ENCODE measurements around the gene CORO2A. TPM values are rescaled to one million over a fixed set of nuclear protein-coding genes. Genes with fewer than 3 reads are reported as not detected.
"Not testable (repeated sequence)": the region's sequence is repeated elsewhere in the genome, so short reads cannot be mapped to it uniquely, and the experiment has no call there.

The CORO2A gene
- total RNA-seq, 1 donor from 2014 or later, result 0.78 TPM

DNA sequence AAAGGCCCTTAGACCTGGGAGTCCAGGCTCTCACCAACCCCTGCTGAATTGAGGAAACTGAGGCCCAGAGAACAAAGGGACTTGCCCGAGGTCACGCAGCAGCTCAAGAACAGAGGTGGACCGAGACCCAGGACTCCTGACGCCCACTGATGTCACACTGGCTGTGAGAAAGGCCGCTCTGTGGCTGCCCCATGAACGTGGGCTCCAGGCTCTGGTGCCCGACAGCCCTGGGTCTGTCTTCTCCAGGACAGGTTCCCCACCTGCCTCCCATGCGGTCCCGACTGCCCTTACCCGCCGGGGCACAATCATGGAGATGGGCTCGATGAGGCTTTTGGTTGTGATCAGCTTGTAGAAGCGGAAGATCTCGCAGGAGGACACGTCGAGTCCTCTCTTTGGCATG, 64.1 kb downstream of the CORO2A start:
- POLR2A ChIA-PET, result interaction anchor here (1.0 to 1.1 kb wide), 2 partner anchors 9 to 128 kb away, joined by 3 to 4 read pairs; partner anchors contain the start of gene TRIM14

DNA sequence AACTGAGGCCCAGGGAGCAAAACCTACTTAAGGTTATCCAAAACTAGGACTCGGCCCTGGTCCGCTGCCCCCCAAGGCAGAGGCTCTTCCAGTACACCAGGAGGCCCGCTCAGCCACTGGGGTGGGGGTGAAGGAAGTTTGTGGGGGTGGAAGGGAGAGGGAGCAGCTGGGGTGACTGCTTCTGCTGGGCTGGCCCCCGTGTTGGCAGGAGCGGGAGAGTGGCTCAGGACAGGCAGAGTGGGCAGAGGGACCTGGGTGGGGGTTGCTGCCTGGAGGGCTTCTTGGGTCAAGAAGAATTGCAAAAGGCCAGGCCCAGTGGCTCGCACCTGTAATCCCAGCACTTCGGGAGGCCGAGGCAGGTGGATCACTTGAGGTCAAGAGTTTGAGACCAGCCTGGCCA, 65.2 kb downstream of the CORO2A start:
- ChIA-PET CTCF (no interaction called here), POLR2A (interaction anchor here (0.6 kb wide), 1 partner anchor 292 kb away, joined by 6 read pairs; no protein-coding TSS in a partner anchor)
- no peak for DNase-seq
- TF ChIP-seq, protein P1, sequence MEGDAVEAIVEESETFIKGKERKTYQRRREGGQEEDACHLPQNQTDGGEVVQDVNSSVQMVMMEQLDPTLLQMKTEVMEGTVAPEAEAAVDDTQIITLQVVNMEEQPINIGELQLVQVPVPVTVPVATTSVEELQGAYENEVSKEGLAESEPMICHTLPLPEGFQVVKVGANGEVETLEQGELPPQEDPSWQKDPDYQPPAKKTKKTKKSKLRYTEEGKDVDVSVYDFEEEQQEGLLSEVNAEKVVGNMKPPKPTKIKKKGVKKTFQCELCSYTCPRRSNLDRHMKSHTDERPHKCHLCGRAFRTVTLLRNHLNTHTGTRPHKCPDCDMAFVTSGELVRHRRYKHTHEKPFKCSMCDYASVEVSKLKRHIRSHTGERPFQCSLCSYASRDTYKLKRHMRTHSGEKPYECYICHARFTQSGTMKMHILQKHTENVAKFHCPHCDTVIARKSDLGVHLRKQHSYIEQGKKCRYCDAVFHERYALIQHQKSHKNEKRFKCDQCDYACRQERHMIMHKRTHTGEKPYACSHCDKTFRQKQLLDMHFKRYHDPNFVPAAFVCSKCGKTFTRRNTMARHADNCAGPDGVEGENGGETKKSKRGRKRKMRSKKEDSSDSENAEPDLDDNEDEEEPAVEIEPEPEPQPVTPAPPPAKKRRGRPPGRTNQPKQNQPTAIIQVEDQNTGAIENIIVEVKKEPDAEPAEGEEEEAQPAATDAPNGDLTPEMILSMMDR (IDR thresholded peaks at IDR 0.05), result no peak
- Mint-ChIP-seq H3K27me3 (no peaks in the 10 kb centered on the region), H3K36me3 (ENCODE audit: low read depth) (no peaks in the 10 kb centered on the region), H3K27ac (no peak overlapping the region), H3K4me3 (no peak overlapping the region), H3K4me1 (peaks cover 27% of the 10 kb centered on the region), H3K9me3 (no peaks in the 10 kb centered on the region)
- intact Hi-C loops (cut with micrococcal nuclease), result no loop called here
- ATAC-seq (ENCODE audit: low read depth), result no peak

More for the DNA sequence above, 64.1 kb downstream of the CORO2A start:
- H3K4me3 Mint-ChIP-seq, result no peak overlapping the region
- no peaks in the 10 kb centered on the region for H3K9me3 Mint-ChIP-seq
- TF ChIP-seq, protein P1 (IDR thresholded peaks at IDR 0.05), result no peak
- H3K27ac Mint-ChIP-seq, result no peak overlapping the region
- peaks cover 29% of the 10 kb centered on the region for H3K4me1 Mint-ChIP-seq
- no peaks in the 10 kb centered on the region for H3K27me3 Mint-ChIP-seq
- intact Hi-C loops (cut with micrococcal nuclease), result no loop called here
- no peaks in the 10 kb centered on the region for H3K36me3 Mint-ChIP-seq (ENCODE audit: low read depth)
- CTCF ChIA-PET, result no interaction called here
- no peak for DNase-seq
- ATAC-seq (ENCODE audit: low read depth), result no peak

DNA sequence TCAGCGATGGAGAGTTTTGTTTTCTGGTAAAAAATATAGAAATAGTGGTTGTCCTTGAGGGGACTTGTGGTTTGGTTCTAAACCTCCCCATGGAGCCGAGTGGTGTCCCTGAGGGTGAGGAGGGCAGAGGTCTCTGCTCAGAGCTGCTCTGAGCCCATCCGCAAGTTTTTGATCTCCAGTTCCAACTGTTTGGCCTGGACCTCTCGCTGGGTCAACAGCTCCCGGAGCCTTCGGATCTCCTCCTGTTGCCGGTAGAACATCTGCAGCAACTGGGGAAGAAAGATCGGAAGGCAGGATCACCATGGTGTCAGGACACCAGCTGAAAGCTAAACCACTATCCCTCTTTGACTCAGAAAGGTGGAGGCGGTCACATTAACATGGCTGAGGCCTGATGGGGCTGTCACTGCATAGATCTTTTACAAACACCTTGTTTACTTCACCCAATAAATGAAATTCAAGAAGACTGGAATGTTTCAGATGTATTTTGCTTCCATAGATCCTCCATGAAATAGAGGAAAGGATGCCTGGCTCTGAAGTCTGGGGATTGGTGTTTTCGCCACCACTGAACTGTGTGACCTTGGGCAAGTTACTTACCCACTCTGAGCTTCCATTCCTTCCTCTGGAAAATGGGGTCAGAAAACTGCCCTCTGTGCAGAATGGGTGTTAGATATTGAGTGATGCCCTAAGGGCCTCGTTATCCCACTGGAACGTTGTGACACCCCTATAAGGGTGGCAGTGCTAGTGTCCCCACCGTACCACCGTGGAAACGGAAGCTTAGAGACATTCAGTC, 67.6 kb downstream of the CORO2A start:
- Mint-ChIP-seq H3K4me3 (no peak overlapping the region), H3K4me1 (peaks cover 43% of the 10 kb centered on the region), H3K27me3 (no peaks in the 10 kb centered on the region), H3K36me3 (ENCODE audit: low read depth) (no peaks in the 10 kb centered on the region), H3K9me3 (no peaks in the 10 kb centered on the region), H3K27ac (no peak overlapping the region)
- TF ChIP-seq, protein P1 (IDR thresholded peaks at IDR 0.05), result no peak
- DNase-seq (no peak), ATAC-seq (ENCODE audit: low read depth) (no peak)
- intact Hi-C loops (cut with micrococcal nuclease), result loop anchor here (5.0 kb wide), 1 partner anchor 38 kb away; no protein-coding TSS in a partner anchor
- ChIA-PET CTCF (no interaction called here), POLR2A (interaction anchor here (0.6 kb wide), 1 partner anchor 24 kb away, joined by 4 read pairs; no protein-coding TSS in a partner anchor)

DNA sequence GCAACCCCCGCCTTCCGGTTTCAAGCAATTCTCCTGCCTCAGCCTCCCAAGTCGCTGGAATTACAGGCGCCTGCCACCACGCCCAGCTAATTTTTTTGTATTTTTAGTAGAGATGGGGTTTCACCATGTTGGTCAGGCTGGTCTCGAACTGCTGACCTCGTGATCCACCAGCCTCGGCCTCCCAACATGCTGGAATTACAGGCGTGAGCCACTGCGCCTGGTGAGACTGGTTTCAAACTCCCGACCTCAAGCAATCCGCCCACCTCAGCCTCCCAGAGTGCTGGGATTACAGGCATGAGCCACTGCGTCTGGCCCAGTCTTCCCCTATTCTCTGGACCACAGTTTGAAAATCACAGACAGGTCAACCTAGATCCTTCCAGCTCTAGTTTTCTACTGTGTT, 68.3 kb downstream of the CORO2A start:
- H3K27ac Mint-ChIP-seq; H3K9me3 Mint-ChIP-seq; H3K27me3 Mint-ChIP-seq; ATAC-seq (ENCODE audit: low read depth); H3K4me3 Mint-ChIP-seq; CTCF ChIA-PET; H3K36me3 Mint-ChIP-seq (ENCODE audit: low read depth); DNase-seq: not testable (repeated sequence)
- peaks cover 40% of the 10 kb centered on the region for H3K4me1 Mint-ChIP-seq
- intact Hi-C loops (cut with micrococcal nuclease), result loop anchor here (5.0 kb wide), 1 partner anchor 37 kb away; no protein-coding TSS in a partner anchor
- POLR2A ChIA-PET, result interaction anchor here (0.6 kb wide), 1 partner anchor 25 kb away, joined by 4 read pairs; no protein-coding TSS in a partner anchor

DNA sequence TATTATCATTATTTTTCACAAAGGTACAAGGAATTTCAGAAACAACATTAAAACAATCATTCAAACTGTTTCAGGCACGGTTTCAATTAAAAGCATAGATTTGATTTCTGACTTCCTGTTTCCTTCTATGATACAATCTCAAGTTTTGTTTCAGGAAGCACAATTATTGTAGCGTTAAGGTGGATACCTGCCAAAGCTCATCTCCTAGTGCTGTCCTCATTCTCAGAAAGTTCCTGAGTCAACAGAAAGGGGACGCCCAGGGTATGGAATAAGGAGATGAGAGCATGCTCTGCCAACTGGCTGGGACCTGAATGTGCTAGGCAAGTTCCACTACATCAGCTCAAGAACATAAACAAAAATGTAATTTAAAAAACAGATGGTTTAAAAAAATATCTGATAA, 71.4 kb downstream of the CORO2A start:
- no peak for DNase-seq
- POLR2A ChIA-PET, result interaction anchor here (1.0 to 1.3 kb wide), 2 partner anchors 136 to 138 kb away, joined by 3 to 4 read pairs; partner anchors contain the start of gene ANP32B
- peaks cover 4% of the 10 kb centered on the region for H3K36me3 Mint-ChIP-seq (ENCODE audit: low read depth)
- no peak overlapping the region for H3K4me3 Mint-ChIP-seq
- CTCF ChIA-PET, result interaction anchor here (0.6 to 1.0 kb wide), 2 partner anchors 58 to 84 kb away, joined by 3 read pairs; no protein-coding TSS in a partner anchor
- H3K27ac Mint-ChIP-seq, result no peak overlapping the region
- H3K9me3 Mint-ChIP-seq, result no peaks in the 10 kb centered on the region
- intact Hi-C loops (cut with micrococcal nuclease), result loop anchor here (5.0 kb wide), 1 partner anchor 34 kb away; no protein-coding TSS in a partner anchor
- TF ChIP-seq, protein P1 (IDR thresholded peaks at IDR 0.05), result no peak
- peaks cover 42% of the 10 kb centered on the region for H3K4me1 Mint-ChIP-seq
- H3K27me3 Mint-ChIP-seq, result no peaks in the 10 kb centered on the region
- no peak for ATAC-seq (ENCODE audit: low read depth)

Data from activated B cell treated with CpG ODN at 0.5 μM for 24 hours (primary cell).